T-helper 2 cell treated with Interferon-gamma antibody and Interleukin-4, amounts not matched to agents 100 ng/mL and 5 ng/mL, for 36 hours (primary cell): Measurements from ENCODE around the gene RUNX2. TPM values are rescaled to one million over a fixed set of nuclear protein-coding genes. Genes with fewer than 3 reads are reported as not detected.
"Not testable (repeated sequence)": the region's sequence is repeated elsewhere in the genome, so short reads cannot be mapped to it uniquely, and the experiment has no call there.

Experiments
- intact Hi-C: fragments of 100-400 bp; cut with micrococcal nuclease; formaldehyde crosslinking; loops from one replicate; pipeline ENCODE4 v1.15.1; 2023
- total RNA-seq: library from RNA; stranded (reverse); gene quantifications from 2 replicates; pipeline ENCODE4 v1.2.3, GENCODE V29; 2022

The RUNX2 gene
- total RNA-seq, 1 donor from 2014 or later, result 34.7 TPM

- intact Hi-C loops, result no loop called here
These were observed 212.3 kb downstream of the RUNX2 start for GRCh38 chr6:45540375-45540920.

DNA sequence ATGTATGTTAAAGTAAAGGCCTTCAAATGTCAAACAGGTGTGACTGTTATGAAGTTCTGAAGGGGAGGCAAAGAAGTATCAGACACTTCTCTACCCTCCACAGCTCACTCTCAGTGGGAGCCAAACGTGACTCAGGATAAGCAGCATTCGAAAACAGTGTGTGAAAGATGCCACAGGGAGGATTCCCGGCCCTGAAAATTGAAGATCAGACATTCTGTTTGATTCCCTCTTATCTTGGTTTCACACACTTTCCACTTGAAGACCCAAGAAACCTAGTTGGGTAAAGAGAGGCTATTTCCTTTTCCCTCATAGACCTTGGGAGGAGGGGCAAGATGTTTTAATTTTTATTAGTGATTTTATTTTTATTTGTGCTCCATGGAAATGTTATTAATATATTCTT is 213.8 kb downstream of the RUNX2 start:
- intact Hi-C loops, result no loop called here

- intact Hi-C loops, result no loop called here
These were observed 215.4 kb downstream of the RUNX2 start for GRCh38 chr6:45543298-45544235.

DNA sequence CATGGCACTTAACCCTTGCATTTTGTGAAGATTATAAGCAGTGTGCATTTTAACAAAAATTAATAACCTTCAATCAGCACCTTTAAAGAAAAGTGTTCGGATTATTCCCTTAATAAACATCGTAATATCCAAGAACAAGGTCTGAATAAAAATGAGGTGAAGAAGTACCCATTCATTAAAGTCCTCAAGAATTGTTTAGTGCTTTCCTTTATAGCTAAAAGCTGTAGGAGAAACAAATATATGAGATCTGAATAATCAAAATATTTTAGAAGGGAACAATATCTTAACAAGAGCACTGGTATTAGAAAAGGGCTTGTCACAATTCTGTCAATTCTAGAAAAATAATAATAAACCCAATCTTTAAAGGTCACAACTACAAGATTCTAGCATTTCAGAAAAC is 217.3 kb downstream of the RUNX2 start:
- intact Hi-C loops, result no loop called here

GRCh38 chr6:45548657-45549515 is 220.8 kb downstream of the RUNX2 start:
- intact Hi-C loops, result no loop called here

DNA sequence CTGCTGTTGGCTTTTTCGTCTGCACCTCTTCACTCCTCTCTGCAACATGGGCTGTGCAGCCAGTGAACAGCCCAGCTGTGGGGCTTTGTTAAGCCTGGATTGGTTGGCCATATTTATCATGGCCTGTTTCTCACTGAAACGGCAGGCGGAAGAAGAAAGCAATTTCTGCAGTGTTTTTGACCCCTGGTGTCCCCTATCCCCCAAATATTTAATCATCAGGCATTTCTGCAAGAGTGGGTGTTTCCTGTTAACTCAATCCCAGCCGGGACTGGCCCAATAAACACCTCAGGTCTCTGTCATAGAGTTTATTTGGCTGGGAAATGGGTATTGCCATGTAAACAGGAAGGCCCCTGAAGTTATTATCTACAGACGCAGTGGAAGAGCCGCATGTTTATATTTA is 224.4 kb downstream of the RUNX2 start:
- intact Hi-C loops, result no loop called here

DNA sequence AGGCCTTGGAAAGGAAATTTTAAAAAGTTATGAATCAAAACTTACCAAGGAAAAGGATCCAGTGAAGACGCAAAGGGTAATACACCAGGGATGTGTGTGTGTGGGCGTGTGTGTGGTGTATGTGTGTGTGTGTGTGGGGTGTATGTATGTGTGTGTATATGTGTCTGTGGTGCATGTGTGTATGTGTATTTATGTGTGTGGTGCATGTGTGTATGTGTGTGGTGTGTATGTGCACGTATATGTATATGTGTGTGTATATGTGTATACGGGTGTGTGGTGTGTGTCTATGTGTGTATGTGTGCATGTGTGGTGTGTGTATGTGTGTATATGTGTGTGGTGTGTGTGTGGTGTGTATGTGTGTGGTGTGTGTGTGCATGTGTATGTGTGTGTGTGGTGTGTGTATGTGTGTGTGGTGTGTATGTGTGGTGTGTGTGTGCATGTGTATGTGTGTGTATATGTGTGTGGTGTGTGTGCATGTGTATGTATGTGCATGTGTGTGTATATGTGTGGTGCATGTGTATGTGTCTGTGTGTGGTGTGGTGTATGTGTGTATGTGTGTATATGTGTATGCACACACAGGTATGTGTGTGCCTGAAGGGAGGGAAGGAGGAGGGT is 225.7 kb downstream of the RUNX2 start:
- intact Hi-C loops, result no loop called here

DNA sequence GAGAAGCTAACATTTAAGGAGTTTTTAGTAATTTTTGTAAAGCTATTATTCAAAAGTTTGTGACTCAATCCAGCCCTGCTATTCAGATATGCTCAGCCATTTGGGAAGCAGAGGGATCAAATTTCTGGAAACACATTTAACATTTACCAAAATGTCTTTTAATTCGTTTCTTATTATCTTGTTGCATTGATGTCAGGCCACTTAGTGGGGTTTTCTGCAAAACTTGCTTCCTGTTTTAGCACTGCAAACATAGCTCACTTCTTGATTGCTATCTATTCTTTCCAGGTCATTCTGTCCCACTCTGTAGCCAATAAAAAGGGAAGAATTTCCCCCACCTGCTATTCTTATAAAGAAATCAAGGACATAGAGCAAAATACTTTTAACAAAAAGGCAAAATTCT is 226.5 kb downstream of the RUNX2 start:
- intact Hi-C loops, result no loop called here

DNA sequence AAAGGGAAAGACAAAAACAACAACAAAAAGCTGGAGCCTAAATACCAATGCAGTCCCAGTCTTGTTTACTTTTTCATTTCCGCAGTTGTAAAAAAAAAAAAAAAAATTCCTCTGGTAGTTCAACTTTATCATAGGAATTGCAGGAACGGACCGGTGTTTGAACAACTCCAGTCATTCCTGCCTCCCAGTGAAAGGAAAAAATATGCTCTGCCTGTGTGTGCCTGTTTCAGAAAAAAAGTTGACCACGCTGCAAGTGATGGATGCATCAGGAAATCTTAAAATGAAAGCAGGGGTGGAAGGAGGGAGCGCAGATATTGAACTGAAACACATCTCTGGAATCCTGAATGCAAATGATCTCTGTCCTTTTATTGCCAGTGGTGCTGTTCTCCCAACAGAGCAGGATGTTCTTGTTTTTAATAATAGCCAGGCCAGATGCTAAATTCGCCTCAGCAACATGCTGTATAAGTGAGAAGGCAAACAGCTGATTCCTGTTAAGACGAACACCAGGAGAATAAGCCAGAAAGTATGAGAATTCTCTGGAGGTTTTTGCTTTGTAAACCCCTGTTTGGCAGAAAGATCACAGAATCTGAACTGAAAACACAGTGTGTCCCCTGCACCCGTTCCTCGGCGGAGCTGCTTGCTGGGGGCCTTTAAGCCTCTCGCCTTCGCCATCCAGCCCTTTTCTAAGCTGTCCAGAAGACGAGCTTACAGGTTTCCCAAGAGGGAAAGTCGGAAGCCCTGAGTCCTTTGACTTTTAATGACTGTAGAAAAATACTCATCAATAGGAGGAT is 228.0 kb downstream of the RUNX2 start:
- intact Hi-C loops, result loop anchor here (5.0 kb wide), 1 partner anchor 156 kb away; no protein-coding TSS in a partner anchor

DNA sequence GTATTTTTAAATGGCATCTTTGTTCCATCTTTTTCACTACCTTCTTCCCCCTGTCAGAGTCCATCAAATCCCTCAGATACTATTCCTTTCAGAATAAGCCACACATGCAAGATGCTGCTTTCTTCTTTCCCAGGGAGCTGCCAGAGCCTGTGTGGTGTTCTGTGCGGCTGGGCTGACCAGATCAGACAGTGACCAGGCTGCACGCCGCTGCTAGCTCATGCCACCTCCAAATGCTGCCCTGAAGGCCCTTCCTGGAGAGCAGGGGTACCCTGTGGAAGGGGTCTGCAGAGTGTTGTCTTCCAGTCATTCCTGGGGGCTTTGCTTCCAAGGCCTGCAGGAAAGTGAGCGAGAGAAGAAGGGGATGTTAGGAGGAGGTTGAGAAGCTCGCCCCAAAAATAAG is 228.7 kb downstream of the RUNX2 start:
- intact Hi-C loops, result loop anchor here (5.0 kb wide), 1 partner anchor 155 kb away; no protein-coding TSS in a partner anchor

- intact Hi-C loops, result loop anchor here (5.0 kb wide), 1 partner anchor 155 kb away; no protein-coding TSS in a partner anchor
These were observed 229.3 kb downstream of the RUNX2 start for GRCh38 chr6:45557454-45557853.

- intact Hi-C loops, result loop anchor here (5.0 kb wide), 1 partner anchor 153 kb away; no protein-coding TSS in a partner anchor
These were observed 230.7 kb downstream of the RUNX2 start for GRCh38 chr6:45558858-45559257.

GRCh38 chr6:45560321-45560820 is 232.2 kb downstream of the RUNX2 start:
- intact Hi-C loops, result not testable (repeated sequence)

DNA sequence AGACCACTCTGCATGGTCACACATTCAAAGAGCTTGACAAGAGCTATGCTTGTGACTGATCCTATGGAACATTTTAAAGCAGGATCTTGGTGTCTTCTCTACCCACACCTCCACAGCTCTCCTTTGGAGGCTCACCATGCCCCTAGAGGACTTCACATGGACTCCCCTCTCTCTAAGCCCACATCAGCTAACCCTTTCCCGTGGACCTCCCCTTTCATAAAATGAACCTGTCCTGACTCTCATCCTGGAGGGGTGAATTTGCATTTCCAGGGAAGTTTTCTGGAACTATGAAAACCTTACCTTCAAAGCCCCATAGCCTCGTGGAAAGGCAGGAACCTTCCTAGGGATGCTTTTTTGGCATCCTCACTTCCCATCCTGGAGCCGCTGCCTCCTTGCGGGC is 234.0 kb downstream of the RUNX2 start:
- intact Hi-C loops, result no loop called here

DNA sequence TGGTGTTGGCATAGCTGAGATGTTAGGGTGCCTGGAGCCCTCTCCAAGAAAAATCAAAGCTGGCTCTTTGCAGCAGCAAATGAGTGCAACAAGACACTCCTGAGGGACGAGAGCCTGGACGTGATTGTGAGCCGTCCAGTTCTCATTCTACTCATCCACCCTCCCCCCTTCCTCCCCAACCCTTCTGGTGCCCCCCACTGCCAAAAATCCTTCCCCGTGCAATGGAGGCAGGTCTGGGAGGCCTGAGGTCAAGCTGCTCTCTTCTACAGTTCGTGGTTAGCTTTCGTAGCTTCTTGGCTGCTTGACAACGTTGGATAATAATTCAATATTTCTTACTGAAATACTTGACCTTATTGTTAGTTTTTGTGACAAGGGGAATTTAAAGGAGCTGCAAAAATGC is 234.9 kb downstream of the RUNX2 start:
- intact Hi-C loops, result no loop called here

DNA sequence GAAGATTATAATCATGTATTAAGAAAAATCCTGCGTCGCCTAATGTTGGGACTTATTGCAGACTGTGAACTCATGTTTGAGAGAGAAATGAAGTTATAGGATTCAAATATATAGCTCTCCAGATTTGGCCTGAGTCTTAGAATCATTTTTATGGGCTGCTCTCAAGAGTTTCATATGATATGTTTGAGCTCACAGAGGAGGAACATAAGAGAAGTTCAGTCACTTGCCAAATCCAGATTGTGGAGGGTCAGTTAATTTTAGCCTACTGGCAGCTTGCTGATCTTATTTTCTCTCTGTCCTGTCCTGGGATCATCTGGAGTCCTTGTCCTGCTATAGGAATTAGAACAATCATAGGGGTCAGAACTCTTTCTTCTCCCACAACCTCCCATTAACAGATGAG is 235.7 kb downstream of the RUNX2 start:
- intact Hi-C loops, result no loop called here

DNA sequence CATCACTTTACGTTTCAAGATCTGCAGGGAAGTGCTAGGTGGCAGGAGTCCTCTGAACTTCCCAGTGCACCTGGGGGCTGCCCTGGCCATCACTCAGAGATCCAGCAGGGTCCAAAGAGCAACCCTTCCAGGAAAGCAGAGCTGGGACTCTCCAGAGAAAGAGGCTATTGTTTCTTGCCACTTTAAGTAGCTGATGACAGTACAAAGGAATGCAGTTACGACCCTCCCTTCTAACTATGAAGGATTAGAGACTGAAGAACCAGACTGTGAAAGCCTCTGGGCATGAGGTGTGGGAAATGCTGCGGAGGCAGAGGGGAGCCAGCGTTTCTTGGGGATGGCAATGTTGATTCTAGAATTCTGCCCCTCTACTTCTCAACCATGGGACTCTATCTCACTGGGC is 238.8 kb downstream of the RUNX2 start:
- intact Hi-C loops, result no loop called here

GRCh38 chr6:45567879-45568278 is 239.7 kb downstream of the RUNX2 start:
- intact Hi-C loops, result no loop called here

GRCh38 chr6:45568626-45569025 is 240.5 kb downstream of the RUNX2 start:
- intact Hi-C loops, result no loop called here
